ENCODE results near the gene FRMD8. TPM values are rescaled to one million over a fixed set of nuclear protein-coding genes. Genes with fewer than 3 reads are reported as not detected.

The FRMD8 gene
- total RNA-seq, 6 experiments from 2014 or later = 7.7 to 17.1 (median 14.3) TPM

- Histone ChIP-seq H3K4me1 (peaks cover 0 to 23% (median 11%) of the 10 kb centered on the region in 4 donors), H3K36me3 (peaks cover 0 to 23% (median 11%) of the 10 kb centered on the region in 4 donors), H3K27me3 (no peaks in the 10 kb centered on the region), H3K9me3 (no peaks in the 10 kb centered on the region), H3K4me3 (peak overlapping the region in 1 of 3 donors; percentile 1), H3K27ac (peak overlapping the region; percentile 71 to 100 (median 97))
- ATAC-seq = no peak
- DNase-seq = peak in 1 of 3 donors; percentile 19
- TF ChIP-seq POLR2A (IDR thresholded peaks at IDR 0.05) = peak; percentile 16
- no peak for TF ChIP-seq CTCF (IDR thresholded peaks at IDR 0.05)
- 8% methylated on average over 4 of the region's 4 CpGs for WGBS (ENCODE audit: insufficient coverage, low coverage, low lambda C conversion rate, missing lambda C conversion rate)
- intact Hi-C loops (cut with DNase I) = no loop called here
Observed at GRCh38 chr11:65431451-65432099, 45.1 kb downstream of the FRMD8 start.

- TF ChIP-seq CTCF (IDR thresholded peaks at IDR 0.05) (no peak), POLR2A (IDR thresholded peaks at IDR 0.05) (no peak)
- intact Hi-C loops (cut with DNase I) = no loop called here
- Histone ChIP-seq H3K4me1 (peaks cover 0 to 26% (median 11%) of the 10 kb centered on the region in 4 donors), H3K9me3 (no peaks in the 10 kb centered on the region), H3K27me3 (no peaks in the 10 kb centered on the region), H3K27ac (peak overlapping the region; percentile 29 to 100 (median 71)), H3K36me3 (peaks cover 0 to 24% (median 11%) of the 10 kb centered on the region in 4 donors), H3K4me3 (no peak overlapping the region)
- ATAC-seq (no peak), DNase-seq (no peak)
- 23% methylated on average over 2 of the region's 2 CpGs for WGBS (ENCODE audit: insufficient coverage, low coverage, low lambda C conversion rate, missing lambda C conversion rate)
Observed at GRCh38 chr11:65432100-65432650, 45.7 kb downstream of the FRMD8 start.

DNA sequence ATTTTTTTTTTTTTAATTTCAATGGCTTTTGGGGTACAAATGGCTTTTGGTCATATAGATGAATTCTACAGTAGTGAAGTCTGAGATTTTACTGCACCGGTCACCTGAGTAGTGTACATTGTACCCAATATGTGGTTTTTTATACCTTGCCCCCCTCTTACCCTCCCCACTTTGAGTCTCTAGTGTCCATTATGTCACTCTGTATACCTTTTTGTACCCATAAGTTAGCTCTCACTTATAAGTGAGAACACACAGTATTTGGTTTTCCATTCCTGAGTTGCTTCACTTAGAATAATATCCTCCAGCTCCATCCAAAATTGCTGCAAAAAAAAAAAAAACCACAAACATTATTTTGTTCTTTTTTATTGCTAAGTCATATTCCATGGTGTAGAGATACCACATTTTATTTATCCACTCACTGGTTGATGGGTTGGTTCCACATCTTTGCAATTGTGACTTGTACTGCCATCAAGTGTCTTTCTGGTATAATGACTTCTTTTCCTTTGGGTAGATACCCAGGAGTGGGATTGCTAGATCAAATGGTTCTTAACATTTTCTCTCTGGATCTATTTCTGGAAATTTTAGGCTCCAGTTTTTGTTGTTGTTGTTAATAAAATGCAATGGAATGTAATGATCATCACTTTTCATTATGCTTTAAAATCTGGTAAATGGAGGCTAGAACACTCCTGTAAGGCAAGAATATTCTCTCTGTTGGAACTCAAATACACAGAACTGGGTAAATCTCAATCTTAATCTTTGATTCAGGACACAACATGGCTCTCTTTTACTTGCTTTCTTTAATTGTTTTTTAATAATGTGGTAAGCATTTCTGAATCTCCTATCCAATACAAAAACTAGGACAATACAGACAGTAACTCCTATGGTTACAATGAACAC lies 46.5 kb downstream of the FRMD8 start:
- Histone ChIP-seq H3K4me1 (peaks cover 0 to 34% (median 11%) of the 10 kb centered on the region in 4 donors), H3K27me3 (no peaks in the 10 kb centered on the region), H3K9me3 (no peaks in the 10 kb centered on the region), H3K36me3 (peaks cover 0 to 31% (median 11%) of the 10 kb centered on the region in 4 donors), H3K4me3 (no peak overlapping the region), H3K27ac (peak overlapping the region; percentile 29 to 100 (median 71))
- no peak for ATAC-seq
- no peak for DNase-seq
- 50% methylated on average over 1 of the region's 1 CpG for WGBS (ENCODE audit: insufficient coverage, low coverage, low lambda C conversion rate, missing lambda C conversion rate)
- intact Hi-C loops (cut with DNase I) = no loop called here
- TF ChIP-seq CTCF (IDR thresholded peaks at IDR 0.05) = peak; percentile 18 to 23 (median 19)
- peak; percentile 51 for TF ChIP-seq POLR2A (IDR thresholded peaks at IDR 0.05)

GRCh38 chr11:65433657-65434056 lies 47.2 kb downstream of the FRMD8 start:
- no peak overlapping the region for H3K4me3 ChIP-seq

More at GRCh38 chr11:65433657-65434056, 47.2 kb downstream of the FRMD8 start:
- WGBS (ENCODE audit: insufficient coverage, low coverage, low lambda C conversion rate, missing lambda C conversion rate) = 67% methylated on average over 2 of the region's 2 CpGs
- H3K4me1 ChIP-seq = peaks cover 0 to 37% (median 10%) of the 10 kb centered on the region in 4 donors
- DNase-seq (peak in 2 of 3 donors; percentile 17 to 45), ATAC-seq (no peak)
- intact Hi-C loops (cut with DNase I) = no loop called here
- peak overlapping the region; percentile 29 to 100 (median 70) for H3K27ac ChIP-seq
- H3K36me3 ChIP-seq = peaks cover 0 to 37% (median 11%) of the 10 kb centered on the region in 4 donors
- H3K9me3 ChIP-seq = no peaks in the 10 kb centered on the region
- TF ChIP-seq POLR2A (IDR thresholded peaks at IDR 0.05) (no peak), CTCF (IDR thresholded peaks at IDR 0.05) (no peak)
- H3K27me3 ChIP-seq = no peaks in the 10 kb centered on the region
